HAP-1 (cell line): ENCODE data around the gene CETN3.
A peak's percentile ranks its signal among the peaks of the same experiment; 100 is the strongest.
"Not testable (repeated sequence)": the region's sequence is repeated elsewhere in the genome, so short reads cannot be mapped to it uniquely, and the experiment has no call there.

Experiments used
- DNase-seq, 2 experiments: peaks; one replicate each; pipeline ENCODE4 v3.0.0-alpha.2; 2016 to 2020; ENCODE audit warnings: low spot score in 2 of 2
- H3K27me3 ChIP-seq: fragments of 250-450 bp; sonication (Bioruptor Pico); 2 replicates; pipeline ENCODE4 v1.5.1; 2020; ENCODE audit warnings: low read depth, mild to moderate bottlenecking, moderate library complexity
- H3K36me3 ChIP-seq: fragments of 250-450 bp; sonication (Bioruptor Pico); replicated peaks from 2 replicates; pipeline ENCODE4 v1.5.1; 2020; ENCODE audit warnings: mild to moderate bottlenecking
- H3K4me1 ChIP-seq: fragments of 250-450 bp; sonication (Bioruptor Pico); 2 replicates; pipeline ENCODE4 v1.5.1; 2020; ENCODE audit warnings: mild to moderate bottlenecking
- H3K4me3 ChIP-seq: fragments of 250-450 bp; sonication (Bioruptor Pico); 2 replicates; pipeline ENCODE4 v1.5.1; 2020; ENCODE audit warnings: mild to moderate bottlenecking, moderate library complexity
- H3K9me3 ChIP-seq: fragments of 250-450 bp; sonication (Bioruptor Pico); 2 replicates; pipeline ENCODE4 v1.5.1; 2020; ENCODE audit warnings: mild to moderate bottlenecking, moderate library complexity
- in situ Hi-C: fragments of 300-500 bp; cut with MboI; formaldehyde crosslinking; loops from 3 replicates; pipeline ENCODE4 v1.14.3; 2020; ENCODE audit warnings: low sequenced_read_pairs, inconsistent platforms, mixed read lengths

Gene CETN3

GRCh38 chr5:90367879-90368278 is 41.7 kb downstream of the CETN3 start:
- peaks cover 7% of the 10 kb centered on the region for H3K9me3 ChIP-seq
- no peak for DNase-seq
- in situ Hi-C loops: no loop called here

GRCh38 chr5:90366948-90367347 is 42.6 kb downstream of the CETN3 start:
- in situ Hi-C loops: no loop called here
- peak; percentile 20 to 35 for DNase-seq
- Histone ChIP-seq H3K9me3 (peaks cover 5% of the 10 kb centered on the region), H3K4me3 (no peak overlapping the region), H3K4me1 (peaks cover 2% of the 10 kb centered on the region; the same call in 1 of the 2 replicates), H3K36me3 (no peaks in the 10 kb centered on the region), H3K27me3 (no peaks in the 10 kb centered on the region)

More at GRCh38 chr5:90367879-90368278, 41.7 kb downstream of the CETN3 start:
- Histone ChIP-seq H3K4me1 (peaks cover 2% of the 10 kb centered on the region; the same call in 1 of the 2 replicates), H3K36me3 (no peaks in the 10 kb centered on the region), H3K4me3 (no peak overlapping the region), H3K27me3 (no peaks in the 10 kb centered on the region)

DNA sequence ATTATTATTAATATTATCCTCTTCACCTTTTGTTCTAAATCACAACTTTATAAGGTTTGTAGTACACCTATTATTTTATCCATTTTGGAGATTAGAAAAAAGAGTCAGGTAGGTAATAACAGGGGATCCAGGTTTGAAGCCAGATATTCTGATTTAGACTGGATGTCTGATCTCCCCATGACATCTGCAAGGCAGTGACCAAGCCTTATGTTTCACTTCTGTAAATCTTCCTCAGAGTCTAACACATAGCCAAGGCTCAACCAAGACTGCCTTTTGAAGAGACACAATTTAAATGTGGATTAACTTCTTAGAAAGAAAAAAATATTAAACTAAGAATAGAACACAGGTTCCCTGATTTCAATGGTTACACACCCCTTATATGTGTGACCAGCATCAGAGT is 44.2 kb downstream of the CETN3 start:
- Histone ChIP-seq H3K27me3 (no peaks in the 10 kb centered on the region), H3K4me1 (peaks cover 2% of the 10 kb centered on the region; the same call in 1 of the 2 replicates), H3K4me3 (no peak overlapping the region), H3K9me3 (no peaks in the 10 kb centered on the region), H3K36me3 (no peaks in the 10 kb centered on the region)
- no peak for DNase-seq
- in situ Hi-C loops: no loop called here

DNA sequence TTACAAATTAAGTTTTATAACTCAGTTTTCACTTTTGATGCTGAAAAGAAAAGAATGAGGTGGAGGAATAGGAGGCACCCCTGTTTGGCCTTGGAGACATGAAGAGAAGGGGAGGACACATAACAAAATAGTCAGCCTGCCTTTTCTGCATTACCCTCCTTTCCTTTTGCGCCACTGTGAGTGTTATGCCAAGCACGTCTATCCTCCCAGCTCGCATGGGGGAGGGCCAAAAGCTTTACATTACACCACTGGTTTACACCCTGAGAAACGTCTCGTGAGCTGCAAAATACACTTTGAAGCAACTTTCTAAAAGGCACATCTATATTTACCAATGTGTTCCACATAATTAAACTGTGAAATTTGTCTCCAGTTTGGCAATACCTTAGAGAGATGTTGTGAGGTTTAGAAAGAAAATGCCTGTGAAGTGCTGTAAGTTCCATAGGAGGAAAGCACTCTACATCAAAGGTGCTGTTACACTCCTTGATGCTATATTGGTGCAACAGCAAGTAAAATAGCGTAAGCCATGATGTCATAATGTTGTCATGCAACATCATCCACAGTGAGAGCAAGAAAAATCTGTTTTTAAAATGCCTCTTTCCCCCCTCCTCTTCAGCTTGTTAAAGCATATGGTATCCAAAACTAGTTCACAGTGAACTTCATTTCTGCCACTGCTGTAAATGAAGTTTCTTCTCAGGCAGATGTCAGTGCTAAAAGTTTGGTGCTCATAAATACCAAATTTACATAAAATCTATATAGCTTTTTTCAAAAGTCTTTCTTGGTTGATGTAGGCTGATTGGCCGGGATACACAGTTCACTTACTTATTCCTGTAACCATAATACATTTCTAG is 50.3 kb downstream of the CETN3 start:
- no peak overlapping the region for H3K4me3 ChIP-seq
- H3K4me1 ChIP-seq: peaks cover 18% of the 10 kb centered on the region
- H3K27me3 ChIP-seq: no peaks in the 10 kb centered on the region
- in situ Hi-C loops: no loop called here
- no peak for DNase-seq
- no peaks in the 10 kb centered on the region; the same call in 1 of the 2 replicates for H3K9me3 ChIP-seq
- H3K36me3 ChIP-seq: no peaks in the 10 kb centered on the region

DNA sequence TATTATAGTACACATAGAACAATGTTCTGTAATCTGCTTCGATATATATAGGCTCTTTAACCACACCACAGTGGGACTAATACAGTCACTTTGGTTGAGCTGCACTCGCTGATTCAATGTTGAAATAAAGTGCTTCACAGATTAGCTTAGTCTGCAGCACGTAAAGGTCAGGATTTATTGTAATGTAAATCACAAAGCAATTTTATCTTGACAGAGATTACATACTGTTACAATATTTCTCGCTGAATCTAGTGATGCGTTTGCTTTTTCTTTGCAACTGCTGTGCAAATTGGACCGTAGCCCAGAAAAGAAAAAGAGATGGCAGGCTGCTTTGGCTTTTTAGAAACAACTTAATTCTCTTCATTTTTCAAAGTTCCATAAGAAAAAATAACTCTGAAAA is 52.9 kb downstream of the CETN3 start:
- Histone ChIP-seq H3K36me3 (no peaks in the 10 kb centered on the region), H3K4me1 (peaks cover 18% of the 10 kb centered on the region), H3K4me3 (no peak overlapping the region), H3K9me3 (no peaks in the 10 kb centered on the region; the same call in 1 of the 2 replicates), H3K27me3 (no peaks in the 10 kb centered on the region)
- peak; percentile 52 to 92 for DNase-seq
- in situ Hi-C loops: no loop called here

DNA sequence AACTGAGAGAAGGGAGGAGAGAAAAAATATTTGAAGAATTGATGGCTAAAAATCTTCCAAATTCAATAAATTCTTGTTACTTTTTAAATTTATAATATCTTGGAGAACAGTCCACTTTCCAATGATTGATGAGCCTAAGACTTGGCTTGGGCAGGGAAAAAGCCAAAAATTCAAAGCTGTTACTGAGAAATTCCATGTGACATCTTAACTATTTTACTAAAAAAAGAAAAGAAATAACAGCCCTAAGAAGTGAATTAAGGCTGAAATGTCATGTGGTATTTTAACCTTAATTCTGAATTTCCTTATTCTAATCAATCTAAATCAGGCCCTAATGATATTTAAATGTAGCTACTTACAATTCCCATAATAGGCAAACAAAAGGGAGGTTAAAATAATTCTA is 53.4 kb downstream of the CETN3 start:
- Histone ChIP-seq H3K4me1 (peaks cover 18% of the 10 kb centered on the region), H3K4me3 (no peak overlapping the region), H3K27me3 (no peaks in the 10 kb centered on the region), H3K36me3 (no peaks in the 10 kb centered on the region), H3K9me3 (no peaks in the 10 kb centered on the region; the same call in 1 of the 2 replicates)
- in situ Hi-C loops: no loop called here
- no peak for DNase-seq

DNA sequence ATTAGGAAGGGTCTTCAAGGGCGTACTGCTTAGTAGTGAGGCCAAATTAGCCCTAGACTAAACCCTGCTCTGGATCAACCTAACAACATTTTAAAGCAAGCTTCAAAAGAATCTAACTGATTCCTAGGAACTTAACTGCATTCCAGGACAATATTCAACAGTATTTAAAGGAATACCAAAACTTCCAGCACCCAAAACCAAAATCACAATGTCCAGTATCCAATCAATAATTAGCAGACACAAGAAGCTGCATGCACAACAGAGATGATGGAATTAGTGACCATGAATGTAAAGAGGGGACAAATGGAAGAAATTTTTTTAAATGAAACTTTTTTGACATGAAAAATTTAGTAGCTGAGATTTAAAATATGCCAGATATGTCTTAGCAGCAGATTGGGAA is 53.9 kb downstream of the CETN3 start:
- Histone ChIP-seq H3K4me1 (peaks cover 18% of the 10 kb centered on the region), H3K4me3 (no peak overlapping the region), H3K9me3 (no peaks in the 10 kb centered on the region; the same call in 1 of the 2 replicates), H3K27me3 (no peaks in the 10 kb centered on the region), H3K36me3 (no peaks in the 10 kb centered on the region)
- DNase-seq: no peak
- in situ Hi-C loops: no loop called here

- H3K4me1 ChIP-seq: peaks cover 18% of the 10 kb centered on the region
- H3K36me3 ChIP-seq: no peaks in the 10 kb centered on the region
- DNase-seq: no peak
- H3K9me3 ChIP-seq: no peaks in the 10 kb centered on the region; the same call in 1 of the 2 replicates
- no peaks in the 10 kb centered on the region for H3K27me3 ChIP-seq
- in situ Hi-C loops: no loop called here
- no peak overlapping the region for H3K4me3 ChIP-seq
These were observed 56.3 kb downstream of the CETN3 start for GRCh38 chr5:90353254-90353653.

GRCh38 chr5:90351101-90351500 is 58.5 kb downstream of the CETN3 start:
- Histone ChIP-seq H3K9me3 (no peaks in the 10 kb centered on the region; the same call in 1 of the 2 replicates), H3K27me3 (no peaks in the 10 kb centered on the region), H3K4me3 (no peak overlapping the region), H3K4me1 (peaks cover 6% of the 10 kb centered on the region), H3K36me3 (no peaks in the 10 kb centered on the region)
- in situ Hi-C loops: no loop called here
- no peak for DNase-seq

DNA sequence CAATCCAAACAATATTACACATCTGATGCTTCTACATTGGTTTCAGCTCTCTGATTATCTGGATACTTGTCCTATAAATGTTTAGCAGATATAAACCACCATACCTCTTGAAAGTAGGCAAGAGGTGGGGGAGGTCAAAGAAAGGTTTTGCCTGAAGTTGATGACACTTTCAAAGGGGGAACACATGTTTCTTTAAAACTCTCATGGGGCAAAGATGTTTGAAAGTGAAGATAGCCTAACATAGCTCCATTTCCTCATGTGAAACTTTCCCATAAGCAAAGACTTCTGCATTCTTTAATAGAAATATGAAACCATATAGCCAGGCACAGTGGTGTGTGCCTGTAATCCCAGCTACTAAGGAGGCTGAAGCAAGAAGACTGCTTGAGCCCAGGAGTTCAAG is 62.1 kb downstream of the CETN3 start:
- no peak overlapping the region for H3K4me3 ChIP-seq
- no peaks in the 10 kb centered on the region for H3K27me3 ChIP-seq
- no peak for DNase-seq
- no peaks in the 10 kb centered on the region for H3K9me3 ChIP-seq
- H3K36me3 ChIP-seq: no peaks in the 10 kb centered on the region
- H3K4me1 ChIP-seq: peaks cover 5% of the 10 kb centered on the region
- in situ Hi-C loops: no loop called here

- H3K36me3 ChIP-seq: no peaks in the 10 kb centered on the region
- in situ Hi-C loops: no loop called here
- no peaks in the 10 kb centered on the region for H3K9me3 ChIP-seq
- H3K4me3 ChIP-seq: no peak overlapping the region
- peaks cover 9% of the 10 kb centered on the region for H3K4me1 ChIP-seq
- H3K27me3 ChIP-seq: no peaks in the 10 kb centered on the region
- no peak for DNase-seq
These were observed 63.9 kb downstream of the CETN3 start for GRCh38 chr5:90345684-90346083.

- Histone ChIP-seq H3K4me3 (no peak overlapping the region), H3K9me3 (no peaks in the 10 kb centered on the region), H3K36me3 (no peaks in the 10 kb centered on the region), H3K27me3 (no peaks in the 10 kb centered on the region), H3K4me1 (peaks cover 9% of the 10 kb centered on the region)
- no peak for DNase-seq
- in situ Hi-C loops: no loop called here
These were observed 64.9 kb downstream of the CETN3 start for GRCh38 chr5:90344689-90345088.

DNA sequence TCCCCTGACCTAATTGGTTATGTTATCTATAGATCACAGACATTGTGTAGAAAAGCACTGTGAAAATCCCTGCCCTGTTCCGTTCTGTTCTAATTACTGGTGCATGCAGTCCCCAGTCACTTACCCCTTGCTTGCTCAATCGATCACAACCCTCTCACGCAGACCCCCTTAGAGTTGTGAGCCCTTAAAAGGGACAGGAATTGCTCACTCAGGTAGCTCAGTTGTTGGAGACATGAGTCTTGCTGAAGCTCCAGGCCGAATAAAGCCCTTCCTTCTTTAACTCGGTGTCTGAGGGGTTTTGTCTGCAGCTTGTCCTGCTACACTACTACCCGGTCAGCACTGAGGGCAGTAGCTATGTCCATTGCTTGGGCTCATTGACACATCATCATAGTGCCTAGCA is 65.8 kb downstream of the CETN3 start:
- H3K4me1 ChIP-seq, H3K4me3 ChIP-seq, in situ Hi-C loops: not testable (repeated sequence)

DNA sequence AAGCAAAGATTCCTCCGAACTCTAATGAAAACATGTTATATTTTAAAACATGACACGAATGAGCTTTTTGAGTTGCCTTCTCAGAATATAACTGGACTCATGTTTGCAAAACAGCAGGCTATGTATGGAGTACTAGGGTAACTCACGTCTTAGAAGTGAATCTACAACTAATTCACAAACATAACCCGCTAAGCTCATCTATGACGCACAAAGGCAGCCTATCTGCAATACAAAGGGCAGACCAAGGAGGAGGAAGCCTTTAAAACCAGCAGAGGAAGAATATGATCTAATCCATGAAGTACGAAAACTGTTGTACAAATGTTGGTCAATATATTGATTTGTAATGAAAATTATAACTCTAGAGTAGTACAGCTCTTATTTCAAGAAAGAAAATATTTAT is 67.0 kb downstream of the CETN3 start:
- in situ Hi-C loops: no loop called here
- H3K27me3 ChIP-seq: no peaks in the 10 kb centered on the region
- no peaks in the 10 kb centered on the region for H3K9me3 ChIP-seq
- no peaks in the 10 kb centered on the region for H3K36me3 ChIP-seq
- no peak overlapping the region for H3K4me3 ChIP-seq
- peaks cover 9% of the 10 kb centered on the region for H3K4me1 ChIP-seq
- DNase-seq: peak; percentile 50 to 69

More for the DNA sequence above, 65.8 kb downstream of the CETN3 start:
- H3K36me3 ChIP-seq, H3K9me3 ChIP-seq, H3K27me3 ChIP-seq, DNase-seq: not testable (repeated sequence)
